ENCODE measurements around the gene SMC5.

Gene SMC5

GRCh38 chr9:70403166-70403565 lies 144.4 kb downstream of the SMC5 start:
- TF ChIP-seq EGR1 (IDR thresholded peaks at IDR 0.05) (no peak), CREB1 (IDR thresholded peaks at IDR 0.05; ENCODE audit: low read depth) (no peak), MAX (IDR thresholded peaks at IDR 0.05) (no peak), FOXM1 (IDR thresholded peaks at IDR 0.05; ENCODE audit: borderline replicate concordance, low read depth) (no peak), NFIC (IDR thresholded peaks at IDR 0.05) (no peak), ZBTB7A (IDR thresholded peaks at IDR 0.05; ENCODE audit: low read depth) (no peak), EP300 (IDR thresholded peaks at IDR 0.05; ENCODE audit: borderline replicate concordance) (no peak), TEAD4 (IDR thresholded peaks at IDR 0.05) (no peak), TCF12 (IDR thresholded peaks at IDR 0.05; ENCODE audit: low read depth) (no peak), CEBPB (IDR thresholded peaks at IDR 0.05) (no peak)
- TF ChIP-seq, protein P1, sequence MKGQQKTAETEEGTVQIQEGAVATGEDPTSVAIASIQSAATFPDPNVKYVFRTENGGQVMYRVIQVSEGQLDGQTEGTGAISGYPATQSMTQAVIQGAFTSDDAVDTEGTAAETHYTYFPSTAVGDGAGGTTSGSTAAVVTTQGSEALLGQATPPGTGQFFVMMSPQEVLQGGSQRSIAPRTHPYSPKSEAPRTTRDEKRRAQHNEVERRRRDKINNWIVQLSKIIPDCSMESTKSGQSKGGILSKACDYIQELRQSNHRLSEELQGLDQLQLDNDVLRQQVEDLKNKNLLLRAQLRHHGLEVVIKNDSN (IDR thresholded peaks at IDR 0.05): no peak
- TF ChIP-seq, protein P2, sequence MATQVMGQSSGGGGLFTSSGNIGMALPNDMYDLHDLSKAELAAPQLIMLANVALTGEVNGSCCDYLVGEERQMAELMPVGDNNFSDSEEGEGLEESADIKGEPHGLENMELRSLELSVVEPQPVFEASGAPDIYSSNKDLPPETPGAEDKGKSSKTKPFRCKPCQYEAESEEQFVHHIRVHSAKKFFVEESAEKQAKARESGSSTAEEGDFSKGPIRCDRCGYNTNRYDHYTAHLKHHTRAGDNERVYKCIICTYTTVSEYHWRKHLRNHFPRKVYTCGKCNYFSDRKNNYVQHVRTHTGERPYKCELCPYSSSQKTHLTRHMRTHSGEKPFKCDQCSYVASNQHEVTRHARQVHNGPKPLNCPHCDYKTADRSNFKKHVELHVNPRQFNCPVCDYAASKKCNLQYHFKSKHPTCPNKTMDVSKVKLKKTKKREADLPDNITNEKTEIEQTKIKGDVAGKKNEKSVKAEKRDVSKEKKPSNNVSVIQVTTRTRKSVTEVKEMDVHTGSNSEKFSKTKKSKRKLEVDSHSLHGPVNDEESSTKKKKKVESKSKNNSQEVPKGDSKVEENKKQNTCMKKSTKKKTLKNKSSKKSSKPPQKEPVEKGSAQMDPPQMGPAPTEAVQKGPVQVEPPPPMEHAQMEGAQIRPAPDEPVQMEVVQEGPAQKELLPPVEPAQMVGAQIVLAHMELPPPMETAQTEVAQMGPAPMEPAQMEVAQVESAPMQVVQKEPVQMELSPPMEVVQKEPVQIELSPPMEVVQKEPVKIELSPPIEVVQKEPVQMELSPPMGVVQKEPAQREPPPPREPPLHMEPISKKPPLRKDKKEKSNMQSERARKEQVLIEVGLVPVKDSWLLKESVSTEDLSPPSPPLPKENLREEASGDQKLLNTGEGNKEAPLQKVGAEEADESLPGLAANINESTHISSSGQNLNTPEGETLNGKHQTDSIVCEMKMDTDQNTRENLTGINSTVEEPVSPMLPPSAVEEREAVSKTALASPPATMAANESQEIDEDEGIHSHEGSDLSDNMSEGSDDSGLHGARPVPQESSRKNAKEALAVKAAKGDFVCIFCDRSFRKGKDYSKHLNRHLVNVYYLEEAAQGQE (IDR thresholded peaks at IDR 0.05; ENCODE audit: low read depth): no peak

DNA sequence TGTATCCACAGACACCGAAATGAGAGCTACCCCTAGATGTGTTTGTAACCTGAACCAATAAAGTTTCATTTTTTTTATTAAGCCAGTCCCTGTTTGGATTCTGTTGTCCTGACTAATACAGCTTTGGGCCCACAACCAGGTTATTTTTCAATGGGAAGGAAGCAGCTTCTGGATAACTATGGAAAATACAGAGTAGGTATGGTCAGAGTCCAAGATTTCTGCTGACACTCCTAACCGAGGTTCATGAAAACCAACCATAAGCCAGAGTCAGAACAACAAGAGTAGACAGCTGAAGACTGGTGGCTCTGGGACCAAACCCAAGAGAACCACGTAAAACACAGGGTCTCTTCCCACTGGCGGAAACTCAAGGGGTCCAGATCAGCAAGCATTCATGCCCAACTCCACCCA lies 144.8 kb downstream of the SMC5 start:
- TF ChIP-seq EP300 (IDR thresholded peaks at IDR 0.05; ENCODE audit: borderline replicate concordance) (no peak), CREB1 (IDR thresholded peaks at IDR 0.05; ENCODE audit: low read depth) (no peak), RAD21 (IDR thresholded peaks at IDR 0.05; ENCODE audit: low read depth) (no peak), TEAD4 (IDR thresholded peaks at IDR 0.05) (no peak), FOXM1 (IDR thresholded peaks at IDR 0.05; ENCODE audit: borderline replicate concordance, low read depth) (no peak)
- TF ChIP-seq, protein P1 (IDR thresholded peaks at IDR 0.05): no peak

- TF ChIP-seq, protein P2 (IDR thresholded peaks at IDR 0.05; ENCODE audit: low read depth): no peak
- TF ChIP-seq EGR1 (IDR thresholded peaks at IDR 0.05): no peak
- no peak for TF ChIP-seq FOXM1 (IDR thresholded peaks at IDR 0.05; ENCODE audit: borderline replicate concordance, low read depth)
- TF ChIP-seq, protein P1 (IDR thresholded peaks at IDR 0.05): no peak
- TF ChIP-seq RAD21 (IDR thresholded peaks at IDR 0.05; ENCODE audit: low read depth): no peak
- TF ChIP-seq CEBPB (IDR thresholded peaks at IDR 0.05): no peak
- TF ChIP-seq CREB1 (IDR thresholded peaks at IDR 0.05; ENCODE audit: low read depth): no peak
- TF ChIP-seq YY1 (IDR thresholded peaks at IDR 0.05; ENCODE audit: low read depth): no peak
- no peak for TF ChIP-seq TCF12 (IDR thresholded peaks at IDR 0.05; ENCODE audit: low read depth)
- TF ChIP-seq TEAD4 (IDR thresholded peaks at IDR 0.05): no peak
- TF ChIP-seq EP300 (IDR thresholded peaks at IDR 0.05; ENCODE audit: borderline replicate concordance): no peak
- TF ChIP-seq NFIC (IDR thresholded peaks at IDR 0.05): no peak
- no peak for TF ChIP-seq MAX (IDR thresholded peaks at IDR 0.05)
- TF ChIP-seq TAF1 (IDR thresholded peaks at IDR 0.05; ENCODE audit: low read depth): no peak
- TF ChIP-seq ZBTB7A (IDR thresholded peaks at IDR 0.05; ENCODE audit: low read depth): no peak
Measured at GRCh38 chr9:70404261-70404660, 145.5 kb downstream of the SMC5 start.

Data from Ishikawa (cell line).